GM18498 (cell line): ENCODE measurements around the gene TMEM31.

Experiments
- ATAC-seq: cut with Tn5 transposase; IDR thresholded peaks from one replicate; pipeline ENCODE4 v1.9.1; 2021; ENCODE audit warnings: mild to moderate bottlenecking, moderate library complexity; ENCODE audit not compliant: unreplicated experiment

The TMEM31 gene, protein sequence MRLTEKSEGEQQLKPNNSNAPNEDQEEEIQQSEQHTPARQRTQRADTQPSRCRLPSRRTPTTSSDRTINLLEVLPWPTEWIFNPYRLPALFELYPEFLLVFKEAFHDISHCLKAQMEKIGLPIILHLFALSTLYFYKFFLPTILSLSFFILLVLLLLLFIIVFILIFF

DNA sequence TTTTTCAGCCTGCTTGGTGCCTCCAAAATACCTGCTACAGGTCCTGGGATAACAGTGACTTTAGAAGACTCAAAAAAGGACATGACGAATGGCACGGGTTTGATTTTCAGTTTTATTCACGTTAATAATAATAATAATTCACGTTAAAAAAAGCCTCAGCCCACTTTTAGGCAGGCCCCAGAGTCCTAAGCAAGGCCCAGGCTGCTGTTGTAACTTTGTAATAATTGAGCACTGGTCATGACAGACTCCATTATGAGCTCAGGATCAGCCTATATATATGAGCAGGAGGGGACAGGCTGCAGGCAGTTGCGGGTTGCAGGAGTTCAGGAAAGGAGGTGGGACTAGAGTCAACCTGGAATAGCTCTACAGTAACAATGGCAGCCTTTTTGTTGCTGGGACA is at the start of gene TMEM31:
Gene TMEM31, plus strand, starts transcription at position 301 of the 400 bp plus-strand sequence. CDS start 1,350 bp downstream, outside the sequence.
- no peak for ATAC-seq

DNA sequence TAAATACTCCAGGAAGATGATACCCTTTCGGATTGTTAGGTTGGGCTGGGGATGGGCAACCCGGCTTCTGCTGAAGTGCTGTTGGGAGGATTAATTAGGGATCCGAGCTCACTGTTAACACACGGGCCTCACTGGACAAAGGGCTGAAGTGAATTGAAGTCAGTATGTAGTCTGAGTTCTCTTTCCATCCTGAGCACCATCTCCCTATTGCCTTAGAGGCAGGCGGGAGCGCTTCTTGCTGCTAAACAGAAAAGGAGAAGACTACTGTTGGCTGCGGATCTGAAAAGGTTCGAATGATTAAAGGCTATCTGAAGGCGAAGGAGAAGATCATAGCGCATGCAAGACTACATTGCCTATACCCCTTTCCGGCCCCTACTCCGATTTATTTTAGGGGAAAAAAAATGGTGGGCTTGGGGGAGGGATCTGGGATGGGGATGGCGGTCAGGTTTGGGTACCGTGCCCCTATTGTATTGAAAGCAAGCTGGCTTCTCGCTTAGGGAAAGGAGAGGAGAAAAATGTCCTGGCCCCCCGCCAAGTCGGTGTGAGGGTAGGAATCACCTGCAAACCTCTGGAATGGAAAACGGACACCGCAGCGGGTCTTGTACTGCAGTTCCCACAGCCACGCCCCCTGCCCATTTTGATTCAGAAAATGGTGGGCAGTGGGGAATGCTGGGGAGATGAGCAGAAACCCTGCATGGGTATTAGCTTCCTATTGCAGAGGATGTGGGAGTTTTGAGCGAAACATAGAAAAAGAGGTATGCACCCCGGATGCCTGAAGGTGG is 46.5 kb upstream of the TMEM31 start:
- no peak for ATAC-seq

DNA sequence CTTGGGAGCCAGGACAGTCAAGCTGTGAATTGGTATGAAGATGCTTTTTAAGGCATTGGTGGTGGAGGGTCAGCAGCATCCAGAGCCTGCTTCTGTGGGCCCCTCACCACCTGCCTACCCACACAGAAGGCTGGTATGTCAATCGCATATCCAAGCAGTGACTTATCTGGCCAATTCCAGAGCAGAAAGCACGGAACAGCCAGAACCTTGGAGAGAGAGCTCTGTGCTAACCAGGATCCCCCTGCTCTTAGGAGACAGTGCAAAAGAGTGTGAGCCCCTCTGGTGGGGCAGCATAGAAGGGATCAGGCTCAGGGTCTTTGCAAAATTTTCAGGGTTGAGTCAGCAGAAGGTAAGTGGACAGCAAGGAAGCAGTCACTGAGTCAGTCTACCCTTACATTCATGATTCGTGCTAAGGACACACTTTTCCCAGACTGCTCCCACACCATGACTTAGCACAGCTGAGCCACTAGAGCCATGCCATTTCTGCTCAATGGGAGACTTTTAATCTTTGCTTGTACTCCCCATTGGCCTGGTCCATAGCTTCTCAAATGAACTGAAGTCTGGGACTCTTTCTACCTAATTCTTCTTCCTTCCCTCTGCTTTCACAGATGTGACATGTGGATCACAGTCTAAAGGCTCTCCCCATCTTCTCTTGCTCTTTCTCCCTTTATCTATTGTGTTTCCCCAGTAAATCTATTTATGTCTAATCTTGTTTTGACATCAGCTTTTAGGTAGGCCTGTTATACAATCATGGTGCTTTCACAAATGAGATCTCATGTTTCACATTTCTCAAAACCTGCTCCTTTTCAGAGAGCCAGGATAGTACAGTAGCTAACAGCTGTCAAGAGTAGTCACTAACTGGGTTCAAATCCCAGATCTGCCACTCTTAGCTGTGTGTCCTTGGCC is 44.3 kb upstream of the TMEM31 start:
- no peak for ATAC-seq

DNA sequence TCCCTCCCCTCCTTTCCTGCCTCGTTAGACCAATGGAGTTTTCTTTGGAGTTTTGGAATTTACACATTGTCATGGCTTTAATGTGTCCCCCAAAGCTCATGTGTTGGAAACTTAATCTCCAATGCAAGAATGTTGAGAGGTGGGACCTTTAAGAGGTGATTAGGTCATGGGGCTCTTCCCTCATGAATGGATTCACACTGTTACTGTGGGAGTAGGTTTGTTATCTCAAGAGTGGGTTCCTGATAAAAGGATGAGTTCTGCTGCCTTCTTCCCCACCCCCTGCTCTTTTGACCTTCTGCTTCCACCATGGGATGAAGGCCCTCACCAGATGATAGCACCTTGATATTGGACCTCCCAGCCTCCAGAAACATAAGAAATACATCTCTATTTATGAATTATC is 41.0 kb upstream of the TMEM31 start:
- no peak for ATAC-seq

DNA sequence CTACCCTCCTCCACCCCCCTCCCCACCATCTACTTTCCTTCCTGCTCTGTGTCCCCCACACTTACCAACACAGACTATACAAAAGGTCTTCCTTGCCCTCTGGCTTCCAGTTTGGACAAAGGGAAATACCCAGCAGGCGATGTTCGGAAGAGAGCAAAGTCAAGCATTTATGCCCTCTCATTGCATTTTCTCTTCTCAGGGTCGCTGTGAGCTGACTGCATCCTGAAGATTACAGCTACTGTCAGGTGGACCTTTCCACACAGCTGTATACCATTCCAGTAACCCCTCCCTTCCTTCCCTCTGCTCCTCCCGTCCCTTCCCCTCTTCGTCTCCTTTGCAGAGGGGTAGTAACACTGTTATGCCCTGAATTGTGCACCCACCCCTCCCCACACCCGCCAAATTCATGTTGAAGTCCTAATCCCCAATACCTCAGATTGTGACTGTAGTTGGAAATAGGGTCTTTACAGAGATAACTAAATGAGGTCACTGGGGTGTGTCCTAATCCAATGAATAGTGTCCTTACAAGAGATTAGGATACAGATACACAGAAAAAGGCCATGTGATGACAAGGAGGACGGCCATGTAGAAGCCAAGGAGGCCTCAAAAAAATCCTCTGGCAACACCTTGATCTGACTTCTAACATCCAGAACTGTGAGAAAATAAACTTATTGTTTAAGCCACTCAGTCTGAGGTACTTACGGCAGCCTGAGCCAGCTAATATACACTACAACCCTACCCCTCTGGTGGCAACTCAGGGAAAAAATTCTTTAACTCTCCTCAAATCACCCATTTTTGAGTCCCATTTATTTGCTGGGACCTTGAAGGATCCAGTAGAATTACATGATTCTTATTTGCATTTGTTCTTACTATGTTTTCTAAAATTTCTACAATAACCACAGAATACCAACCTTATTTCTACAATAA is 35.9 kb upstream of the TMEM31 start:
- no peak for ATAC-seq

DNA sequence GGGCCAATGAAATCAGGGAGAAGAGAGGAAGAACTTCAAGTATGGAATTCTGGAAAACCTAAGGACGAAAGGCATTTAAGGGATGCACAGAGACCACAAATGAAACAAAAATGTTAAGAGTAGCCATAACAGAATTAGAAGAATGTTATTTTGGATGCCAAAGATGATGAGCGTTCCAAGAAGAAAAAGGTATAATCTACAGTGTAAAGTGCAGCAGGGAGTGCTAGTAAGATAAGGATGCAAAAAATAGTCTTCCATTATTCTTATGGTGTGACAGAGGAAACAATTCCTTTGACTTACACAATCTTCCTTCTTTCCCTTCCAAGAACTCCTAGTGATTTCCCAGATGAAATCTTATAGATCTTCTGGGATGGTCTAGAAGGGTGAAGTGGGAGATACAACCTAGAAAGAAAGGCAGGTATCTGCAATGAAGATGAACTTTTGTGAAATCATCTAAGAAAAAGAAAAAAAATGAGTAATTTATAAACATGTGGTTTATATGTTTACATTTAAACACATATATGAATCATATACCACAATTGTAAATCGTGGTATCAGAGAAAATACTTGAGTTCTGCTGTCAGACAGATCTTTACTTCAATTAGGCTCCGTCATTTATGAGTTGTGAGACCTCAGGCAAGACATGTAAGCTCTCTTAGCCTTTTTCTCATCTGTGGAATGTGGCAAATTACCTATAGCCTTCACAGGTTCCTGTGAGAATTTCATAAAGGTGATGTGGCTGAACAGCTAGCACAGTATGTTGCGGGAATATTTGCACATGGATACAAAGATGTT is 32.3 kb upstream of the TMEM31 start:
- ATAC-seq: no peak

DNA sequence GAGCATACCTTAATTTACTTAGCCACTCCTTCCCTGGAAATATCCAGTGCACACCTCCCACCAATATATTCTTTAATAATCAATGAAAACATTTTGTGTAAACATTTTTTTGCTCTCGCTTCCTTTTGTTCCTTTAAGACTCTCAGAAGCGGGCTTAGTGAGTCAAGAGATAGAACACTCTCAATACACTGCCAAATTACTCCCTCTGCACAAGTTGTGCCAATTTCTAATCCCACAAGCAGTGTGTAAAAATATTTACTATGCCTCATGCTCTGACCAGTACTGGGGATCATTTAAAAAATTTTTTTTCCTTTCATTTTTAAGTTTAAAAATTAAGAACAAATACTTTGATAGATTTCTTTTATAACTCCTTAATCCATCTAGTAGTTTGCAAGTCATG is 29.3 kb upstream of the TMEM31 start:
- ATAC-seq: no peak

DNA sequence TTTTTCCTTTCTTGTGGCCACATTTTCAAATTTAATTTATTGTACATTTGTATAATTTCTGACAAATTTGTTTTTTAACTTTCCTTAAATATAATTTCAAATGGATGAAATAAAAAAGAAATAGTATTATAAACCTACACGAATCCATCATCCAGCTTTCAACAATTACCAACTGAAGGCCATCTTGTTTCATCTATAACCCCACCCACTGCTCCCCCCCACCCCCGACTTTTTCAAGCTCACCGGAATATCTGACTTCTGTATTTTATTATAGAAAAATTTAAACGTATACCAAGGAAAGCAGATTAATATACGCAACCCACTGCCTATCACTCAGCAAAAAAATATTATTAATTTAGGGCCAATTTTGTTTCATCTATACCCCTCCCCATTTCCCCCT is 25.3 kb upstream of the TMEM31 start:
- ATAC-seq: no peak

DNA sequence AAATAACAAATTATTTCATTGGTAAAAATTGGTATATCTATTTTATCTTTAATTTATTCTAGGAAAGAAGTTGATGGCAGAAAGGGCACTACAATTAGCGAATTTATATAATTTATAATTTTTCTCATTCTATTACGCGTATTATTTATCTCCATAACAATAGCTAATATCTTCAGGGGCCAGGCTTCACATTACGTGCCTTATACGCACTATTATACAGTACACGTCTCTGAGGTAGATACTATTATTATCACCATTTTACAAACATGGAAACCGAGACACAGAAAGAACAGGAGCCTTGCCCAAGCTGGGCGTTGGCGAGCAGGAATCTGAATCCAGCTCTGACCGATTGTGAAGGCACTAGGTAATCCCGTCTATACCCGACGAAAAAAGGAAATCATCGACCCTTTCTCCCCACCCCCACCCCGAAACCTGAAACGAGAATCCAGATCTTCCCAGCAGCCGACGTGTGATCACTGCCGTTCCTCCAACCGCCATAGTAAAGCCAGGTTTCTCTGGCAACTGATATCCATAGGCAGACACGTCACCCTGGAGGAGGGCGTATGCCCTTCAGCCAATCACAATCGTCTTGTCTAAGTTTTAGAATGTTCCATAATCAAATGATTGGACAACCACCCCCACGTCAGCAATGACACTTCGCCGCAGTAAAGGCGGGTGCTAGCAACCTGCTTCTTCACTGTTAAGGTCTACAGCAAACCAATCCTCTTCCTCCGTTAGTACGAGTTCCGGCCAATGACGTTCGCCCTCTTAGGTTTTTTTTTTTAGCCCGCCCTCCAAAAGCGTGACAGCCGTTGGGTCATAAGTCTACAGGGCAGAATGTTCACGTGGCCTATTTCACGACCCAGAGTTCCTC is 24.3 kb upstream of the TMEM31 start, which contains the start of gene MORF4L2:
Gene MORF4L2, minus strand, starts transcription at position 501 of the 874 bp plus-strand sequence. CDS start 9,672 bp downstream, outside the sequence.
- ATAC-seq: peak; percentile 91

DNA sequence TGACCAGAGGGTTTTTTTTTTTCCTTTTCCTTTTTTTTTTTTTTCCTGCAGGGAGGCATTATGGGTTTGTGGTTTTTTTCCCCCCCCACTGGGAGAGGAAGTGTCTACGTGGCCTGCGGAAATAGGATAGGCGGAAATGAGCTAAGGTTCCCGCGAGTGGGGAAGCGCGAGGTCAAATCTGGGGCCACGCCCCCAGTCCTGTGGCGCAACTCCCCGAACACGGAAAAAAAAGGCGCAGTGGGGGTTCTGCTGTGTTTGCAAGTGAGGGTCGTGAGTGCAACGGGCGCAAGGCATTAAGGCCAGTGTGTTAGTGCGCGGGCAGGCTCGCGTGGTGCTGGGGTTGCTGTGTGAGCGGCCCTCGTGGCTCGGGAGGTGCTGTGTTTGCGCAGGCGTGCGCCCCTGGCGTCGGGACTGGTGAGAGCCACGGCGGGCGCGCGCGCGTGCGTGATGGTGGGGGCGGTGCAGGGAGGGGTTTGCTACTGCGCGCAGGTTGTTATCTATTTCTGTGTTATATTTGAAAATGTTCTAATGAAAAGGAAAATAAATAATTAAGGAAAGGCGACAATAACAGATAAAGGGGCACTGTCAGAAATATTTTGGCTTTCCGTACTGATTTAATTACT is 23.5 kb upstream of the TMEM31 start:
- peak; percentile 64 for ATAC-seq

DNA sequence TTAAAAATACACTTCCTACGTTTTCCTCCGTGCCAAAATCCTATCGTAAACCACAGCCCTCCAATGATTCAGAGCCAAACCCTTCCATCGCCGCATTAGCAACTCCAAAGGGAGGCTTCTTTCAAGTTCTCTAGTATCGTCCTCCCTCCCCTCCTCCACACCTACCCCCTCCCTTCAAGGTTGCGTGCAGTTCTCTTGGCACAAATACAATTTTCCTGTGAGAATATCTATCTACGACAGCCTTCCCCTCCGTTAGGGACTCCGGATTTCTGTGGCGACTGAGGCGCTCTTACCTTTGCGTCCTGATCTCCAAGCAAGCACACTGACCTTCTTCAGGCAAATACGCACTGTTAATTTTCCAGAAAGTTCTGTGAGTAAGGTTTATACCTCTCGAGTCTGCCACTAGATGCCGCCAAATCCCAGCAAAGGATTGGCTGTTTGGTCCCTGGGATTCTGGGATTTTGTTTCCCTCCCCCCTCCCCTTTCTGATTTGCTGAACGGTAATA is 23.0 kb upstream of the TMEM31 start:
- ATAC-seq: no peak

DNA sequence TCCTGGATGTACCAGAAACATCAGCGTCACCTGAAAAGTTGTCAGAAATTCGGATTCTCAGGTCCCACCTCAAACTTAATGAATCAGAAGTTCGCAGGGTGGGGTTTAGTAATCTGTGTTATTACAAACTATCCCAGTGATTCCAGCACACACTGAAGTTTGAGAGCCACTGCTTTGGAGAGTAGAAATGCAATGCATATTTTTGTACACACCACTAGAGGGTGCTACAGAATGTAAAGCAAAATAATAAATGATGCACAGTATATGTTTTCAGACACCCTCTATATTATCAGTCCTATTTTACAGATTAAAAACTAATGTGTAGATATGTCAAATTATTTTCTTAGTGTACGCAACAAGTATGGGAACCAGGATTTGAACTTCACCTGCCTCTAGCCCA is 21.8 kb upstream of the TMEM31 start:
- ATAC-seq: no peak

DNA sequence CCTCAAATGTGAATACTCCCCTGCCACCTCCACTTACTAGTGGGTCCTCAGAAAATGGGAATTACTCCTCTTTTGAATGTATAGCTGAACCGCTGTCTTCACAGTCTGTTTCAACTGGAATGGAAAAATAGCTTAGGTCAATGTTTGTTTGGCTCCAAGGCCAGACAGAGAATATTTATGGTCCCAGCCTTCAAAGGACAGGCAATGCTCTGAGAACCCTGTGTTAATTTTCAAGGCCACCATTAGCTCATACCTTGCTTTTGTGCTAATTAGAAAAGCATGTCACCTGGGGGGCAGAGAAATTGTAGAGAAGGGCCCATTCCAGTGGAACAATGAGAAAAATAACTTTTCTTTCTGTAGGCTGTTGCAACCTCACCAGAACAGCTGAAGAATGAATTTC is 19.6 kb upstream of the TMEM31 start:
- no peak for ATAC-seq

DNA sequence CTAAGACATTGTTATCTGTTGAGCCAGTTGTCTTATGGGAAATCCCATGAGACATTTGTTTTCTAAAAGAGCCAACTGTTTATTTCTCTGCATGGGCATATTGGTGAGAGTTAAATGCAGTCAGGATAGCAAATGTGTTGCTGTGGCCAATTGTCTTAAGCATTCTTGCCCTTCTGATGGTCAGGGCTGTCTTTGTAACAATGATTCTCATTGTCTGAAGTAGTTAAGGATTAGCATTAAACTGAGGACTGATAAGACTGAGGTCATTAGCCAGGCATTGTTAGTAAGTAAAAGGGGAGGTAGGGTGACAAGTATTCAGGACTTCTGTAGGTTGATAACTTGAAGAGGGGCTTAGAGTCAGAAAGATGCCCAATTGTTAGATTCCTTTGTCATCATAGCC is 13.0 kb upstream of the TMEM31 start:
- no peak for ATAC-seq

DNA sequence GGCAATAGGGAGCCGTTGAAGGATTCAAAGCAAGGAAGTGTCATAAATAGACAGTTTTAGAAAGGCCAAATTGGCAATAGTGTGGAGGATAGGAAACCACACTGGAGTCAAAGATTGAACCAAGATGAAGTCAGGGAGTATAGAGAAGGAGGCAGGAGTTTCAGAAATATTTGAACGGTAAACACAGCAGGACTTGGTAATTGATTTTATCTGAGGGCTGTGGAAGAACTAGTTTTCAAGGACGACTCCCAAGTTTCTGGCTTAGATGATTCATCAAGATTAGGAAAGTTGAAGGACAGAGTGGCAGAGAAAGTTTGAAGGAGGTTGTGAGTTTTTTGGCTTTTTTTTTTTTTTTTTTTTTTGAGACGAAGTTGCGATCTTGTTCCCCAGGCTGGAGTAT is 11.5 kb upstream of the TMEM31 start:
- no peak for ATAC-seq

DNA sequence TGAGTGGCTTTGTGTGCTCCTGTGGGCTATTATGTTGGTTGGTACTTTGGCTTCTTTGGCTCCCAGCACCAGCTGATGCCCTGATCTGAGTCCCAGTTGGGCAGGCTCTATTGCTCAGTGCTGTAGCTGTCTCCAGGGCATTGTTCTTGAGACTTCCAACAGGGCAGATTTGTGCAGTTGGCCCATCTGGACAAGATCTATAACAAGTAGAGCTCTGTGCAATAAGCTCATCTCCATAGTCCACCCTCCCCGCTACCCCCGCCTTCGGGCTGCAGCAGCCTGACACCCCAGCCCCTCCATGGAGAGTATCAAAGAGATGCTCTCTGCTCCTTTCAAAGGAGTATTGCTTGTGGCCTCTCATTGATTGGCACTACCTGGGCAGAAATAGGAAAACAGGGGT is 5.8 kb upstream of the TMEM31 start:
- no peak for ATAC-seq

DNA sequence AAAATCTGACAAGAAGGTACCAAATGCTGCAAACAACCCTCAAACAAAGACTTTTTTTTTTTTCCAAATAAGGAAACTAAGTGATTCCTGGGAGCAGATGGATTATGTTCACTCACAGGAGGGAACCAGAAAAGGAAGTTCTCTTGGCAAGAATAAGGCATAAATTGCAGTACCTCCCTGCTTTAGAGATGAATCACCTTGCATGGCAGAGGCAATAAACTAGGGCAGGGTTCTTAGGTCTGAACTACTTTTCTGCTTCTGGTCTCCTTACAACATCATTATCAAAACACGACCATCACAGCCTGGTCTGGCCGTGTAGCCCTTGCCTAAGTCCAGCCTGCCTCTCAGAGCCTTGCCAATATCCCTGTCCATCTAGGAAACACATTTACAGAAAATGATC is 6.3 kb downstream of the TMEM31 start:
- ATAC-seq: no peak

DNA sequence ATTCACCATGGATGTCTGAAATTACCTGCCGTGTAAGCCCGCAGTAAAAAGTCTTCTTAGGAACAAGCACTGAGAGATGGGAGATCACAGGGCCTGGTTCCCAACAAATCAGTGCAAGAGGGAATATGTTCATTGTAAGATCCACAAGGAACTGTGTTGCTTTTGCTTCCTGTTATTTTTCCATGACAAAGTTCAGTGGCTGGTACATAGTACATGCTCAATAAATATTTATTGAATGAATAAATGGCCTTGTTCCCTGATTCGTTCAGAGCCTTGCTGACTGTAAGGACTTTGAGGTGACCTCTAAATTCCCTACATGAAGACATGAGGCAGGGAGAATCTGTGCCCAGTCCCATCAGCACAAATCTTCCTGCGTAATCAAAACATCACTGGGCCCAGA is 7.4 kb downstream of the TMEM31 start:
- ATAC-seq: no peak
